CD4-positive, alpha-beta T cell (primary cell): ENCODE measurements around the gene MSH3. TPM values are rescaled to one million over a fixed set of nuclear protein-coding genes. Genes with fewer than 3 reads are reported as not detected.

Source experiments
- ATAC-seq: fragments of 200-7000 bp; cut with Tn5 transposase; one replicate; pipeline ENCODE4 v1.10.0; 2022; ENCODE audit warnings: mild to moderate bottlenecking; ENCODE audit not compliant: poor library complexity
- CTCF ChIA-PET: fragments of 350-600 bp; sonication (Branson Sonifier 250); formaldehyde crosslinking; loops from one replicate; lab custom pipeline; 2021; ENCODE audit warnings: antibody characterized with exemption, inconsistent platforms; lab: Charles Lee
- POLR2A ChIA-PET: fragments of 350-600 bp; sonication (Branson Sonifier 250); formaldehyde crosslinking; loops from one replicate; lab custom pipeline; 2021; ENCODE audit warnings: antibody characterized with exemption, inconsistent platforms; lab: Charles Lee
- DNase-seq, 14 experiments: peaks; one replicate each; pipeline ENCODE4 v3.0.0-alpha.2; 2013 to 2020; ENCODE audit warnings: mixed read lengths in 2 of 14
- H3K27ac ChIP-seq, 2 donors: one replicate each; pipeline versions ENCODE4 v1.5.1 to v1.7.0; 2013; ENCODE audit warnings: low read length in 2 of 2, low read depth in 1 of 2, mild to moderate bottlenecking in 1 of 2
- H3K27me3 ChIP-seq, 2 experiments: 1 replicate in 1 of 2; 2 replicates in 1 of 2; pipeline versions ENCODE4 v1.6.1 to v1.7.0; 2013; ENCODE audit warnings: low read length in 2 of 2, control low read depth in 1 of 2, mild to moderate bottlenecking in 1 of 2, moderate library complexity in 1 of 2; ENCODE audit not compliant: insufficient read depth in 2 of 2, control insufficient read depth in 1 of 2
- H3K36me3 ChIP-seq: one replicate; pipeline ENCODE4 v1.6.1; 2013; ENCODE audit warnings: low read length, control low read depth; ENCODE audit not compliant: insufficient read depth
- H3K4me1 ChIP-seq: one replicate; pipeline ENCODE4 v1.6.1; 2013; ENCODE audit warnings: low read length, control low read depth; ENCODE audit not compliant: insufficient read depth
- H3K4me3 ChIP-seq: one replicate; pipeline ENCODE4 v1.5.1; 2013; ENCODE audit warnings: mild to moderate bottlenecking, low read length, moderate library complexity
- H3K9me3 ChIP-seq, 2 experiments: 1 replicate in 1 of 2; 2 replicates in 1 of 2; pipeline versions ENCODE4 v1.6.1 to v1.7.0; 2013; ENCODE audit warnings: low read length in 2 of 2, mild to moderate bottlenecking in 2 of 2, control low read depth in 1 of 2, moderate library complexity in 1 of 2; ENCODE audit not compliant: control insufficient read depth in 1 of 2, insufficient read depth in 1 of 2
- H3K27ac Mint-ChIP-seq: one replicate; pipeline ENCODE4 v1.8.0; 2020; ENCODE audit warnings: mixed read lengths
- H3K27me3 Mint-ChIP-seq: one replicate; pipeline ENCODE4 v1.8.0; 2021; ENCODE audit warnings: mixed read lengths
- H3K36me3 Mint-ChIP-seq: one replicate; pipeline ENCODE4 v1.8.0; 2021; ENCODE audit warnings: low read depth, mixed read lengths
- H3K4me1 Mint-ChIP-seq: one replicate; pipeline ENCODE4 v1.8.0; 2021; ENCODE audit warnings: low read depth, mixed read lengths
- H3K4me3 Mint-ChIP-seq: one replicate; pipeline ENCODE4 v1.8.0; 2020; ENCODE audit warnings: mild to moderate bottlenecking, mixed read lengths
- H3K9me3 Mint-ChIP-seq: one replicate; pipeline ENCODE4 v1.8.0; 2020; ENCODE audit warnings: mixed read lengths
- CTCF ChIP-seq: fragments of 200-600 bp; IDR thresholded peaks from one replicate; pipeline ENCODE4 v1.8.0; 2022; ENCODE audit warnings: antibody characterized with exemption, mild to moderate bottlenecking
- intact Hi-C, 2 experiments: fragments of 100-400 bp; cut with DNase I in 1 of 2; cut with micrococcal nuclease in 1 of 2; formaldehyde crosslinking; loops; one replicate each; pipeline versions ENCODE4 v1.15.1 to v1.9.0; 2023 to 2025; cut with DNase I, micrococcal nuclease
- total RNA-seq, 174 experiments: library from RNA in 2 of 174; stranded (reverse) in 2 of 174; gene quantifications; one replicate each; pipeline ENCODE4 v1.2.3 and lab custom pipeline; 2021 to 2026

Gene MSH3
- total RNA-seq, 2 experiments from 2014 or later = 11.3 to 13.0 TPM

GRCh38 chr5:80867233-80867632 is 212.8 kb downstream of the MSH3 start:
- Histone ChIP-seq H3K27ac (no peak overlapping the region), H3K4me3 (no peak overlapping the region), H3K36me3 (peaks cover 25% of the 10 kb centered on the region), H3K9me3 (no peaks in the 10 kb centered on the region), H3K27me3 (no peaks in the 10 kb centered on the region), H3K4me1 (no peaks in the 10 kb centered on the region)
- no peak overlapping the region for H3K27ac Mint-ChIP-seq
- no peaks in the 10 kb centered on the region for H3K27me3 Mint-ChIP-seq
- no peak overlapping the region for H3K4me3 Mint-ChIP-seq
- ATAC-seq = no peak
- DNase-seq = no peak
- CTCF ChIA-PET = no interaction called here
- POLR2A ChIA-PET = no interaction called here
- H3K9me3 Mint-ChIP-seq = no peaks in the 10 kb centered on the region
- no peak for TF ChIP-seq CTCF
- intact Hi-C loops = no loop called here
- peaks cover 79% of the 10 kb centered on the region for H3K36me3 Mint-ChIP-seq
- H3K4me1 Mint-ChIP-seq = no peaks in the 10 kb centered on the region

DNA sequence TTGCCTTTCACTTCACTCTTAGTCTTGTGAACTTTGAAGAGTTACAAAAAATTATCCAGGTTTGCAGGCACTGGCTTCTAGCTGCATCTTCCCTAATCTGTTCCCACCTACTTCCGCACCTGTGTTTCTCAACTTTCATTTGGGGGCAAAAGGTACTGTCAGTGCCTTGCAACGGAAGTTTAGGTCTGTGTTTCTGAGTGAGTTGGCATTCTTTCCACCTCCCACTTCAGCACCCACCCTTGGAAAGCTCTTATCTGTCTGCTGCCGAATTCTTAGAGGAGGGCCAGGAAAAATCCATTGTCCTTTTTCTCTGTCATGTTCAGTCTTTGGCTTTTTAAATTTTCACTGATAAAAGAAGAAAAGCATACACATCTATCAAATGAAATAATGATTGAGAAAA is 216.0 kb downstream of the MSH3 start:
- ATAC-seq (no peak), DNase-seq (no peak)
- Histone ChIP-seq H3K4me1 (no peaks in the 10 kb centered on the region), H3K36me3 (peaks cover 38% of the 10 kb centered on the region), H3K27ac (no peak overlapping the region), H3K9me3 (no peaks in the 10 kb centered on the region), H3K4me3 (no peak overlapping the region), H3K27me3 (no peaks in the 10 kb centered on the region)
- CTCF ChIA-PET = interaction anchor here (1.1 kb wide), 1 partner anchor 296 kb away, joined by 3 read pairs; no protein-coding TSS in a partner anchor
- POLR2A ChIA-PET = no interaction called here
- H3K27ac Mint-ChIP-seq = no peak overlapping the region
- H3K36me3 Mint-ChIP-seq = peaks cover 82% of the 10 kb centered on the region
- no peaks in the 10 kb centered on the region for H3K27me3 Mint-ChIP-seq
- intact Hi-C loops = no loop called here
- TF ChIP-seq CTCF = no peak
- no peak overlapping the region for H3K4me3 Mint-ChIP-seq
- no peaks in the 10 kb centered on the region for H3K4me1 Mint-ChIP-seq
- H3K9me3 Mint-ChIP-seq = no peaks in the 10 kb centered on the region

GRCh38 chr5:80871541-80871961 is 217.1 kb downstream of the MSH3 start:
- Mint-ChIP-seq H3K9me3 (no peaks in the 10 kb centered on the region), H3K36me3 (peaks cover 83% of the 10 kb centered on the region), H3K4me3 (no peak overlapping the region), H3K27me3 (no peaks in the 10 kb centered on the region), H3K4me1 (no peaks in the 10 kb centered on the region), H3K27ac (peak overlapping the region; percentile 54)
- no peak for TF ChIP-seq CTCF
- DNase-seq = no peak
- intact Hi-C loops = no loop called here
- ATAC-seq = no peak
- POLR2A ChIA-PET = no interaction called here
- Histone ChIP-seq H3K36me3 (peaks cover 40% of the 10 kb centered on the region), H3K27me3 (no peaks in the 10 kb centered on the region), H3K4me3 (no peak overlapping the region), H3K9me3 (no peaks in the 10 kb centered on the region), H3K27ac (no peak overlapping the region), H3K4me1 (no peaks in the 10 kb centered on the region)
- CTCF ChIA-PET = no interaction called here
